NK-92 treated with Interleukin-12 subunit alpha and Interleukin-12 subunit beta, amount 100 ng/mL, for 24 hours (cell line): ENCODE data around the gene CIART.
"Not testable (repeated sequence)": the region's sequence is repeated elsewhere in the genome, so short reads cannot be mapped to it uniquely, and the experiment has no call there.

Source experiments
- DNase-seq: peaks from one replicate; lab custom pipeline; 2025; lab: John Stamatoyannopoulos, UW

Gene CIART

GRCh38 chr1:150309758-150310508 is 27.6 kb downstream of the CIART start:
- DNase-seq, result no peak

GRCh38 chr1:150311762-150312161 is 29.4 kb downstream of the CIART start:
- no peak for DNase-seq

- DNase-seq, result not testable (repeated sequence)
Measured at GRCh38 chr1:150314691-150315090, 32.3 kb downstream of the CIART start.

- no peak for DNase-seq
Measured at GRCh38 chr1:150320667-150320978, 38.3 kb downstream of the CIART start.

GRCh38 chr1:150321826-150322166 is 39.4 kb downstream of the CIART start:
- no peak for DNase-seq

GRCh38 chr1:150322310-150322709 is 40.0 kb downstream of the CIART start:
- no peak for DNase-seq

- no peak for DNase-seq
Measured at GRCh38 chr1:150332651-150333290, 50.4 kb downstream of the CIART start.
